Activated CD8-positive, alpha-beta memory T cell treated with anti-CD3 and anti-CD28 coated beads for 24 hours (primary cell): ENCODE measurements around the gene ZNF24.

Experiments
- DNase-seq: peaks from one replicate; pipeline ENCODE4 v3.0.0-alpha.2; 2020

ZNF24 gene

DNA sequence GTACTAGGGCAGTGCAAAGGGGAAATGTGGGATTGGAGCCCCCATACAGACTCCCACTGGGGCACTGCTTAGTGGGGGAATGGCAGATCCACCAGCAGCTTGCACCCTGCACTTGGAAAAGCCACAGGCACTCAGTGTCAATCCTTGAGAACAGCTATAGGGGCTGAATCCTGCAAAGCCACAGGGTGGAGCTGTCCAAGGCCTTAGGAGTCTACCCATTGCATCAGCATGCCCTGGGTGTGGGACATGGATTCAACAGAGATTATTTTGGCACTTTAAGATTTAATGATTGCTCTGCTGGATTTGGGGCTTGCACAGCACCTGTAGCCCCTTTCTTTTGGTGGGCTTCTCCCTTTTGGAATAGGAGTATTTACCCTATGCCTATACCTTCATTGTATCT is 8.6 kb upstream of the ZNF24 start:
- no peak for DNase-seq

- no peak for DNase-seq
These were observed 8.1 kb upstream of the ZNF24 start for GRCh38 chr18:35352283-35352682.

DNA sequence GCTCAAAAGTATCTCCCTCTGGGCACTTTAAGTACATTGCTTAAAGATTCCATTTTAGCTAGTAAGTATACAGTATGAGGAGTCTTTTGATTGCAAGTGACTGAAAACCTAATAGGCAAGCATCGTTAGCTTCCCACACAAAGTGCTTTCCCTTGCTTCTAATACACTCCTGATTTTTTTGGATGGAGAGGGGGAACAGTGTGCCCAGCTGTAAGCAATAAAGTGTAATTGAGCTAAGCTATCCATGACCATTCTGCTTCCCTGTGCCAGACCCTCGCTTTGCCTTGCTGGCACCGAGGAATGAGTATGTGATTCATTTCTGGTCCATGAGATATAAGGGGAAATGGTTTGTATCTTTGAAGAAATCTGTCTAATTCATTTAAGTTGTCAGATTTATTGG is 3.8 kb upstream of the ZNF24 start:
- DNase-seq = no peak

DNA sequence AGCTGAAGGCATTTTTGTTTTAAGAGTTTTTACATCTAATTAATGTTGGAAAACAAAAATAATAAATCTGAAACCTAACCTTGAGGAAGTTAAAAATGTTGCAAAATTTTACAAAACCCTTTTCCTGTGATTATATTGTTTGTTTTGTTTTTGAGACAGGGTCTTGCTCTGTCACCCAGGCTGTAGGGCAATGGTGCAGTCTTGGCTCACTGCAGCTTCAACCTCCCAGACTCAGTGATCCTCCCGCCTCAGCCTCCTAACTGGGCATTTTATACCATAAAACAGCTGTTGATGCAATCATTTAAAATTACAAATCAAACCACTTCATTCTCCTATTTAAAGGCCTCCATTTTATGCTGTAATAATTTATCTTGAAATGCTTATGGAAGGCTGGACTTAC is 1.7 kb upstream of the ZNF24 start:
- no peak for DNase-seq

GRCh38 chr18:35345460-35345921 is 1.3 kb upstream of the ZNF24 start:
- DNase-seq = no peak

GRCh38 chr18:35344736-35345459 is 678 bp upstream of the ZNF24 start:
- no peak for DNase-seq

DNA sequence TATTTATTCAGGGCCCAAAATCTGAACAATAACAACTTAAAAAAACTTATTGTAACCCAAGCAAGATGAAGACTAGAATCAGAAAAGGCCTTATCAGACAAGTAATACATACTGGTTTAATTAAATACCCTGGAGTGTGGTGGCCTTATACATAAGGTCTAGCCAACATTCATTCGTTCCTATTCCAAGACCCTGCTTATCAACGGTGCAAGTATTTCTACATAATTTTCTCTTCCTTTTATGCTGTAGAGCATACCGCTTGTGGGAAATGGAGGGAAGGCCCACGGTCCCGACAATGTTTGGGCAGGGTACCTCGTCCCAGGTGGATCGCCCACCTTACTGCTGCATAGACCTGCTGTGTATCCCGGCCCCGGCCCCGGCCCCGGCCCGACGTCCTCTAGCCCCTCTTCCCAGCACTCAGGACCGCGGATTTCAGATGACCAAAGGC is 708 bp downstream of the ZNF24 start:
- no peak for DNase-seq

- no peak for DNase-seq
These were observed 6.9 kb downstream of the ZNF24 start for GRCh38 chr18:35337286-35337685.

DNA sequence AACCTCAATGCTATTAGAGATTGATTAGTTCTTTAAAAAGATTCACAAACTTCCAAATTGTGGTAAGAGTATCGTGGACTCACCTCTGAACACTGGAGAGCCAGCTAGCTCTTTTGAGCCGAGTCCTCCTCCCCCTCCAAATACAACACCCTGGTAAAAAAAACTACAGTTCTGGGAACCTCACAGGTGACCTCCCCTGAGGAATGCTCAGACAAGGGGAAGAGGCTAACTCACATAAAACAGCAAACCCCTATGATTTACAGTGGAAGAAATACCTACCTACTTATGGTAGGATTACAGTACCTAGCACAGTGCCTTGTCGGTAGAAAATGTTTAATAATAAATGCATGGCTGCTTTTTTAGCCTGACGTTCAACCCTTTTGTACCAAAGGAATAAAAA is 8.4 kb downstream of the ZNF24 start:
- no peak for DNase-seq

GRCh38 chr18:35334821-35335220 is 9.4 kb downstream of the ZNF24 start:
- no peak for DNase-seq

- DNase-seq = no peak
These were observed 10.0 kb downstream of the ZNF24 start for GRCh38 chr18:35334212-35334611.

DNA sequence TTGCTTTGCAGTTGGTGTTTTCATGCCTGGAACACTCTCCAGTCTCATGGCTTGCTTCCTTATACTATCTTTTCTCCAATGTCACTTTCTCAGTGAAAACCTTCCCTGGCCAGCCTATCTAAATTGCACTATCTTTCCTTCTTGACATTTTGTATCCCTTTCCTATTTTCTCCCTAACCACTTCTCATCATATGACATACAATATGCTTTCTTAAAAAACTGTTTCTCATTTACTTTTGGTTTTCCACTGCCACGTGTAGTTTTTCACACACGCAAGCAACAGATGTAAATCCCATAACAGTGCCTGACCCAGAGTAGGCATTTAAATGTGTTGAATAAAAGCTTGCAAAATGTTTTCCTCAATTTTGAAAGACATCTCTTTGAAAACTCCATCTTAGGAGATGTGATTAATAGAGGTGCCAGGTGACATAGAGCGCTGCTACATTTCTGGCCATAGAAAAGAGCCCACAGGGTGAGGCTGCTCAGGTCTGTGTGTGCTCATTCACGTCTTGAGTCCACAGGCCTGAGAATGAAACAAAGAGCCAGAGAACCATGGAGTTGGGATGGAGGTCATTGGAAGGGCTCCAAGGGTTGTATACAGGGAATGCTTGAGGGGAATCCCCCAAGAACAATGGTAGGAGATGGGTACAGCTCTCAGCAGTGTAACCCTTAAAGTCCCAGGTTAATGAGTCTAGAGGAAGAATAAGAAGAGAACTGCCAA is 12.7 kb downstream of the ZNF24 start:
- no peak for DNase-seq

- no peak for DNase-seq
These were observed 15.4 kb downstream of the ZNF24 start for GRCh38 chr18:35328868-35329267.

DNA sequence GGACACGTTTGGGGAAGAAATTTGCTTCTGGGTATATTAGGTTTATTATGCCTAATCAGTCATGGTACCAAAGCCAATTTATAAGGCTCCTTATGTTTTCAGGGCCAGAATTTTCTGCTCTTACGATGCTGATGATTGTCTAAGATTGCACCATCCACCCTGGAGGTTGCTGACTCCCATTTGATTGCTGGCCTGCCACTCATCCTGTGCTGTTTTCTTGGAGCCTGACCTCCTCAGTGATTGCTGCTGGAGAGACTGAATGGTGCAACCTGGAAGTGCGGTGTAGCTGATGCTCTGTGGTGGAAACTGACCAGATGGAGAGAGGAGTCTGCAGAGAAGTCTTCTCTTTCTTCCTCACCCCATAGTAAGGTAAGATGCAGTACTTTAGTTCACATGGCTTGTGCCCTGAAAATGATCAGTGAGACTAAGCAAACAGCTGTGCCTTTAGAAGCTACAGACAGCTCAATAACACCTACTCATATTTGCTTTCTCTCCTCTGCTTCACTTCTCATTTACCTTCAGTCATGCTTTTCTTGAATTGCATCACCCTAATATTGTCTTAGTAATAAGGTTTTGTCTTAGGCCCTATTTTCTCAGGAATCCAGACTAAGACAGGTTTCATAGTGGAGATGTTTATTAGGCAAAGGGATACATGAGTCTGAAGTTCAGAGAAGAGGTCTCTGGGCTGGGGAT is 17.4 kb downstream of the ZNF24 start:
- no peak for DNase-seq

GRCh38 chr18:35324926-35325655 is 19.1 kb downstream of the ZNF24 start:
- DNase-seq = no peak

DNA sequence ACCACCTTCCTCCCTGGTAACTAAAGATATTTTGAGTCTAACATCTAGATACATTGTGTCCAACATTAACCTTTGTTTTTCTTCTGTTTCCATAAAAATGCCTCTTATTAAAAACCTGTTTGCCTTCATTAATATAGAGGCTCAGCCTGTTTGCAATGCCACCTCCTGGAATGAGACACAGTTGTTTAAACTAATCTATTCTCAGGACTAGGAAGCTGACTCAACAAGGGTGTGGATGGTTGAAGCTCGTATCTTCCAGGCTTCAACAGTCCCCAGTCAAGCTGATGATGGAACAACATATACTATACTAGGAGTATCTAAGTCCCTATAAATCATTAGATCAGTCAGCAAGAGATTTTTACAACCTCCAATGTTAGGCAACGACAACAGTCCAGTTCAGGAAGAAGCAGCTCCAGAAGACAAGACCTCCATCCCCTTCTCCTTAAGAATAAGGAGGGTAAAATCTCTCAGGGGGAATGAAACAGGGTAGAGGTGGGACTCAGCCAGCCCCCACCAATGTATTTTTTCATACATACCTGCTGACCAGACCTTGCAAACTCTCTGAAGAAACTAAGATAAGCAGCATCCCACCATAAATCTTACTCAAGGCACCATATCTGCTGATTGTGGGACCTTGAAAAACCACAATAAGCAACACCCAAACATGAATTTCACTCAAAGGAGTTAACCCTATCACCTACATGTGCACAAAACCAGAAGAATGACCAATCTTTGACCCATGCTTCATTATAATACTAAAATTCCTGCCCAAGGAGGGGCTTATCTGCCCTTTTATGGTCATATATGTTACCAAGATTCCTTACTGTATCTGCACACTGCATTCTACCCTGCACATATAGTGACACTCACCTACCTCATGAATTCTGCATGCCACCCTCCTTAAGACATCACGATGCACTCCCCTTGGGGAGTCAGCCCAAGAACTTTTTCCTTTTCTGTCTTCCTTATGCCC is 21.4 kb downstream of the ZNF24 start:
- DNase-seq = no peak

DNA sequence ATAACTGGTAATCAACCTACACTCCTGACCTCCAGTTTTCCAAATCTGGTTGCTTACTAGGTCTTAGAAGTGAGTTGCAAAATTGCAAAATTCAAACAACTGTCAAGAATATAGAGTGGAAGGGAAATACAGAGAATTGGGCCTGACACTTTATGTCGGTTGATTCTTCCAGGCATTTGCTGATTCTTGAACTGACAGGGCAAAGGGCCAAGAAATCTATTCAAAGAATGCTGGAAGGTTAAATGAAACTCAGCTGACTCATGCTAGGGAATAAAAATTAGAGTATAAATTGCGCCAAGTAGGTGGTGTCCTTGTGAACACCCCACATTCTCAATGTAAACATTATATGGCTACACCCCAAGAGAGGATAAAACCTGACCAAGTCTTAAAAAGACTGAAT is 32.7 kb downstream of the ZNF24 start:
- no peak for DNase-seq

- no peak for DNase-seq
These were observed 37.5 kb downstream of the ZNF24 start for GRCh38 chr18:35306588-35307250.

- DNase-seq = no peak
These were observed 40.6 kb downstream of the ZNF24 start for GRCh38 chr18:35303610-35304009.

GRCh38 chr18:35296060-35296459 is 48.2 kb downstream of the ZNF24 start:
- DNase-seq = no peak

DNA sequence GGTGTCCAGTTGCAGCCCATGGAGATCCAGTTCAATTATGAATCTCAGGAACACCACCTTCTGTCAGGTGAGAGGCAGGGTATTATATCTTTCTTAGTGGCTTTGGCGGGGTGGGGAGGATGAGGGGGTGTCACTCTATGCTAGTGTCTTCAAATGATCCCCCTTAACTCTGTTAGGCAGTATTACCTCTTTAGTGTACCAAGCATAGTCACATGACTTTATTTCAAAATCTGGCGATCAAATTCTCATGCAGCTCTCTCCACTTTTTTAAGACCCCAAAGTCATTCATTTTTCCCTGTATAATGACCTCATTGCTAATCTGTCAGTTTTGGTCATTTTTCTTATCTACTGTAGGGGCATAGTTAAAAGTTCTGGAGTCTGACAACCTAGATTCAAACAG is 53.1 kb downstream of the ZNF24 start:
- DNase-seq = no peak
